CD1c-positive myeloid dendritic cell (primary cell): ENCODE data around the gene B4GALT7.
"Not testable (repeated sequence)": the region's sequence is repeated elsewhere in the genome, so short reads cannot be mapped to it uniquely, and the experiment has no call there.

ENCODE experiments used
- DNase-seq: peaks from one replicate; pipeline ENCODE4 v3.0.0-alpha.2; 2016; ENCODE audit errors: extremely low spot score

Gene B4GALT7

DNA sequence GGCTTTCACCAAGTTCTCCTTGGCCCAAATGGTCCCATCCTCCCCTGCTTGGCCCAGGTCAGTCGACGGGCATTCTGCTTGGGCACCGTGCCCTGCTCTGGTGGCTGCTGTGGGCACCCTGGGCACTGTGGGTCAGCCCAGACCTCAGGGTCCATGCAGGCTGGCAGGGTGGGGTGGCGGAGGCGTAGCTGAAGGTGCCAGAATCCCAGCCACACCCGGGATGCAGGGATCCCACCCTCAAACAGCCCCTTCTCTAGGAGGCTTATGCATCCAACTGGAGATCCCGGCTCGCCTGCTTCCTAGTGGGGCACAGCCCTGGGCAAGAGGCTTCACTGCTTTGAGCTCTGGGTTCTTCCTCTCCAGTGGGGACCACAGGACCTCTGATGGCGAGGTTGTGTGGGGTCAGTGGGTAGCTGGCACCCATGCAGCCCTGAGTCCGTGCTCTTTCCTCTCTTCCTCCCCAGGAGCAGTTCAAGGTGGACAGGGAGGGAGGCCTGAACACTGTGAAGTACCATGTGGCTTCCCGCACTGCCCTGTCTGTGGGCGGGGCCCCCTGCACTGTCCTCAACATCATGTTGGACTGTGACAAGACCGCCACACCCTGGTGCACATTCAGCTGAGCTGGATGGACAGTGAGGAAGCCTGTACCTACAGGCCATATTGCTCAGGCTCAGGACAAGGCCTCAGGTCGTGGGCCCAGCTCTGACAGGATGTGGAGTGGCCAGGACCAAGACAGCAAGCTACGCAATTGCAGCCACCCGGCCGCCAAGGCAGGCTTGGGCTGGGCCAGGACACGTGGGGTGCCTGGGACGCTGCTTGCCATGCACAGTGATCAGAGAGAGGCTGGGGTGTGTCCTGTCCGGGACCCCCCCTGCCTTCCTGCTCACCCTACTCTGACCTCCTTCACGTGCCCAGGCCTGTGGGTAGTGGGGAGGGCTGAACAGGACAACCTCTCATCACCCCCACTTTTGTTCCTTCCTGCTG lies 9.4 kb downstream of the B4GALT7 start:
- DNase-seq: no peak

DNA sequence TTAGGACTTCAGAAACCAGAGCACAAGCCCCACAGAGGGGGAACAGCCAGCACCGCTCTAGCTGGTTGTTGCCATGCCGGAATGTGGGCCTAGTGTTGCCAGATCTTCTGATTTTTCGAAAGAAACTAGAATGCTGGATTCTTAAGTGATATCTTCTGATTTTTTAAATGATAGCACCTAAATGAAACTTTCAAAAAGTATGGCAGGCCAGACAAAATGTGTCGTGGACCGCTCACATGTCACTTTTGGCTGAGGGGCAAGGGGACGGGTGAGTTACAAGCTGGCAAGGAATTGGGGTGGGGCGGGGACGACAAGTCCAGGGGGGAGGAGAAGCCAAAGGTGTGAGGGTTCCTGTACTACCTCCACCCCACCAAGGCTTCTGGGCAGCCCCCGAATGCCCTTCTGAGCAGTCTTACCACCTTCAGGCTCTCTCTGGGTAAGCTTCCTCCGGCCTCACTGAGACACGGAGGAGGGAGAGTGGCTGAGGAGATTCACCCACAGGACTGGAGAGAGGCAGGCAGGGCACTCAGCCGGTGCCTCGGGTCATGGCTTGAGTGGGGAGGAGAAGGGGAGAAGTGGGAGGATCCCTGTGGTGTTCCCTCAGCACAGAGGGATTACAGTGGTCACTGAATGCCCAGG lies 10.3 kb downstream of the B4GALT7 start:
- DNase-seq: no peak

- DNase-seq: no peak
These were observed 11.0 kb downstream of the B4GALT7 start for GRCh38 chr5:177610770-177611445.

GRCh38 chr5:177611446-177612214 lies 11.7 kb downstream of the B4GALT7 start:
- no peak for DNase-seq

DNA sequence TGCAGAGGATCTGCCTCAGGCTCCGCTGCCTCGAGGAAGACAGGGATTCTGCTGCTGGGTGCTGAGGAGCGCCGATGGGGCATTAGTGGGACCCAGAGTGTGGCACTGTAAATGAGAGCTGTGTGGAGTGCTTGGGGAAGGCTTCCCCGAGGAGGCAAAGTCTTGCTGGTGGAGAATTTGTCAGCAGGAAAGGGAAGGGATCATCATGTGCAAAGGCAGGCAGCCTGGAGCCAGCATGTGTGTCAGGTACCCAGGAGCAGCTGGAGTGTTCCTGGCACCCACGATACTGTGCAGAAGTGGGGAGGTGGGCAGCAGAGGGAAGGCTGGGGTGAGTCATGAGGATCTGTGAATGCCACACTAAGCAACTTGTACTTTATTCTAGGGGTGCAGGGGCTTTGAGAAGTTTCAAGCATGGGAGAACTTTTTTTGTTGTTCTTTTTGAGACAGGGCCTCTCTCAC lies 12.3 kb downstream of the B4GALT7 start:
- no peak for DNase-seq

DNA sequence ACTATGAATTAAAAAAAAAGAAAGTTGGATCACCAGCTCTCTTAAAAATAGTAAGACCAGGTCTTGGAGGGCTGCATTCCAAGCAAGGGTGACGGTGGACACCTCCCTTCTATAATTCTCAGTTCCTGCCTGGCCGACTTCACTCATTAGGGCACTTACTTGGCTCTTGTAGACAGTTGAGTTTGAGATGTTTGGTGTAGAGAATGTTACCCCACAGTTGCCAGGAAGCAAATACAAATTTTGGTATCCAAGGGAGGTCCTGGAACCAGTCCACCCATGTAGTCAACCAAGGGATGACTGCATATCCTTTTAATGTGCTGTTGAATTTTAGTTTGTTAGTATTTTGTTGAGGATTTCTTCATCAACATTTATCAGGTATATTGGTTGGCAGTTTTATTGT lies 20.6 kb downstream of the B4GALT7 start:
- DNase-seq: no peak

GRCh38 chr5:177624172-177624571 lies 24.2 kb downstream of the B4GALT7 start:
- not testable (repeated sequence) for DNase-seq

GRCh38 chr5:177630186-177630585 lies 30.3 kb downstream of the B4GALT7 start:
- DNase-seq: not testable (repeated sequence)

DNA sequence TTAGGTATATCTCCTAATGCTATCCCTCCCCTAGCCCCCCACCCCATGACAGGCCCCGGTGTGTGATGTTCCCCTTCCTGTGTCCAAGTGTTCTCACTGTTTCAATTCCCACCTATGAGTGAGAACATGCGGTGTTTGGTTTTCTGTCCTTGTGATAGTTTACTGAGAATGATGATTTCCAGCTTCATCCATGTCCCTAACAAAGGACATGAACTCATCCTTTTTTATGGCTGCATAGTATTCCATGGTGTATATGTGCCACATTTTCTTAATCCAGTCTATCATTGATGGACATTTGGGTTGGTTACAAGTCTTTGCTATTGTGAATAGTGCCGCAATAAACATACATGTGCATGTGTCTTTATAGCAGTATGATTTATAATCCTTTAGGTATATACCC lies 35.0 kb downstream of the B4GALT7 start:
- not testable (repeated sequence) for DNase-seq

DNA sequence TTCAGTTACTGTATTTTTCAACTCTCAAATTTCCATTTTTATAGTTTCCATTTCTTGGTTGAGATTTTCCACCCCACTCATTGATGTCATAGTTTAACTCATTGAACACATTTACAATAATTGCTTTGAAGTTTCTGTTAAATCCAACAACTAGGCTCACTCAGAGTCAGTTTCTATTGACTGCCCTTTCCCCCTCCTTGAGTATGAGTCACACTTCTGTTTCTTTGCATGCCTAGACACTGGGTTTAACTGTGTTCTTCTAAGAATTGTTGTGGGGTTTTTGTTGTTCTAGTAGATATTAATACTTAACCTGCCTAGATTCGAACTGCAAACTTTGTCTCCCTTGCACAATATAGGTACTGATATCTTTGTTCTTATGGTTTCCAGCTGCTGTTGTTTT lies 45.5 kb downstream of the B4GALT7 start:
- not testable (repeated sequence) for DNase-seq

- not testable (repeated sequence) for DNase-seq
These were observed 51.3 kb downstream of the B4GALT7 start for GRCh38 chr5:177651235-177651634.

GRCh38 chr5:177657846-177658245 lies 57.9 kb downstream of the B4GALT7 start:
- not testable (repeated sequence) for DNase-seq

- not testable (repeated sequence) for DNase-seq
These were observed 58.6 kb downstream of the B4GALT7 start for GRCh38 chr5:177658542-177658941.
